GM21390 (cell line): ENCODE measurements around the gene PIK3R6.
"Not testable (repeated sequence)": the region's sequence is repeated elsewhere in the genome, so short reads cannot be mapped to it uniquely, and the experiment has no call there.

Experiments
- ATAC-seq: cut with Tn5 transposase; IDR thresholded peaks from one replicate; pipeline ENCODE4 v1.9.1; 2021; ENCODE audit not compliant: unreplicated experiment

Gene PIK3R6

DNA sequence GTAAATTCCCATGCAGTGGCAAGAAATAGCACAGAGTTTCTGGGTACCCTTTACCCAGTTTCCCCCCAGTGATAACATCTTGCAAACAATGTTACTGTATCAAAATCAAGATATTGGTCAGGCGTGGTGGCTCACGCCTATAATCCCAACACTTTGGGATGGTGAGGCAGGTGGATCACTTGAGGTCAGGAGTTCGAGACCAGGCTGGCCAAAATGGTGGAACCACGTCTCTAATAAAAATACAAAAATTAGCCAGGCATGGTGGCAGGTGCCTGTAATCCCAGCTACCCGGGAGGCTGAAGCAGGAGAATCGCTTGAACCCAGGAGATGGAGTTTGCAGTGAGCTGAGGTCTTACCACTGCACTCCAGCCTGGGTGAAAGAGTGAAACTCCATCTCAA is 11.3 kb downstream of the PIK3R6 start:
- not testable (repeated sequence) for ATAC-seq

DNA sequence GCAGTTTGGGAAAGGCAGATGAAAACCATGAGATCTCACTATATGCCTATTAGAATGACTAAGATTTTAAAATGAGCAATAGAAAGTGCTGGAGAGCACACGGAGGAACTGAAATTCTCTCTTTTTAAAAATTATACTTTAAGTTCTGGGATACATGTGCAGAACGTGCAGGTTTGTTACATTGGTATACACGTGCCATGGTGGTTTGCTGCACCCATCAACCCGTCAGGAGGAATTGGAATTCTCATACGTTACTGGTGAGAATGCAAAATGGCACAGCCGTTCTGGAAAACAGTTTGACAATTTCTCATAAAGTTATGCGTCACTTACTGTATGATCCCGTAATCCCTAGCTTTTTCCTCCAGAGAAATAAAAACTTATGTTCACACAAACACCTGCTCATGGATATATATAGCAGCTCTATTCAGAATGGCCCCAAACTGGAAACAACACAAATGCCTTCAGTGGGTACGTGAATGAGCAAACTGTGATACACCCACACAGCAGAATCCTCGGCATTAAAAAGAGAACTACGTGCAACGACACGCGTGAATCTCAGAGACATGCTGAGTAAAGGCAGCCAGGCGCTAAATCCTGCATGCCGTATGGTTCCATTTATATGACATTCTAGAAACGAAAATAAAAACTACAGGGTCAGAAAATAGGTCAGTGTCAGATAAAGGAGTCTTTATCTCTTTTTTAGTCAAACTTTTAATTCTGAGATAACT is 11.8 kb downstream of the PIK3R6 start:
- peak; percentile 45 for ATAC-seq

DNA sequence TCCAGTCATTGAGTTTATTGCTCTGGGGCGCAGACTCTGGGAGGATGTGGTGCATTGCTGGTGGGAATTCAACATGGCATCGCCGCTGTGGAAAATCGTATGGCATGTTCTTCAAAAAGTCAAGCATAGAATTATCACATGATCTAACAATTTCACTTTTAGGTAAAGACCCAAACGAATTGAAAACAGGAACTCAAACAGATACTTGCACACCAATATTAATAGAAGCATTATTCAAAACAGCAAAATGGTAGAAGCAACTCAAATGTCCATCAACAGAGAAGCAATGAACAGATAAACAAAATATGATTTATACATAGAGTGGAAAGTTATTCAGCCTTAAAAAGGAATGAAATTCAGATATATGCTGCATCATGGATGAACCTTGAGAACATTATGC is 15.9 kb downstream of the PIK3R6 start:
- no peak for ATAC-seq

DNA sequence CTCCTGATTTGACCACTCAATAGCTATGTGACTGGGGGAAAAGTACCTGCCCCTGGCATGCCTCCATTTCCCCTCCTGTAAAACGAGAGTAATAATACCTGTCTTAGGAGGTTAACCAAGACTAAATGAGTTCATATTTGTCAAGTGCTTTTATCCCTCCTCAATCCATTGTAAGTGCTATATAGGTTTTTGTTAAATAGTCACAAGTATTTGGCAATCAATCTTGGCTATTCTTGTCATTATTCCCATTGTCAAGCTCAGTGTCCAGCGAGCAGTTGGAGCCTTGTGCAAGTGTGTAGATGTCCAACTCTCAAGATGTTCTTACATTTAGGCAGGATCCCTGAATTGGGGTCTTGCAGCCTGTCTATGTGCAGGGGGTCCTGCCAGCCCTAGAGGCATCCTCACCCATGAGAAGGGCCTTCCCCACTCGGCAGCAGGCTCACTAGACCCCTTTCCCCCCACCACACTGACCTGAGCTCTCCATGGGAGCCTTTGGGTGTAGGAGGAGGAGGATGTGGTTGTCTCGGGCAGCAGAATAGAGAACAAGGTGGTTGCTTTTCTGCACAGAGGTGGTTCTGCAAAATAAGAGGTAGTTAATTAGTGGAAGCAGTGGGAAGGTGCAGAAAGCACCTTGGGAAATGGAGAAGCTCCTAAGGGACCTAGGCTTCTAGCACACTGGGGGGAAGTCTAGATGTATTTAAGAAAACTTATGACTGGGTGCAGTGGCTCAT is 18.0 kb downstream of the PIK3R6 start:
- no peak for ATAC-seq

DNA sequence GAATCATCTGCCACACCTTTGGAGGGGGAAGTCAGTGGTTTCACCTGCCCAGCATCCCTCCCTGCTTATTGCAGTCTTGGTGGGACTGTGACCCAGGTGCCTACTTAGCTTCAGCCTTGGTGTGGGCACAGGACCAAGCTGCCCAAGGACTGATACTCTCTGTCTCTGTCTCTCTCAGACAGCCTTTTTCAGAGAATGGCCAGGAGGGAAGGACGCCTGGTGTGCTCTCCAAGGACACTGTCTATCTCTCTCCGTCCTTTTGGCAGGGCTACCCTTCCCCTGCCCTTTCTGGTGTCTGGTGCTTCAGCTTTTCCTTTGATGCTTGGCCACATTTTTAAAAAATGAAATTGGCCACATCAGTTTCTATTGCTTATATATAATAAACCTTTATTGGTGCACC is 19.6 kb downstream of the PIK3R6 start:
- ATAC-seq, result no peak

DNA sequence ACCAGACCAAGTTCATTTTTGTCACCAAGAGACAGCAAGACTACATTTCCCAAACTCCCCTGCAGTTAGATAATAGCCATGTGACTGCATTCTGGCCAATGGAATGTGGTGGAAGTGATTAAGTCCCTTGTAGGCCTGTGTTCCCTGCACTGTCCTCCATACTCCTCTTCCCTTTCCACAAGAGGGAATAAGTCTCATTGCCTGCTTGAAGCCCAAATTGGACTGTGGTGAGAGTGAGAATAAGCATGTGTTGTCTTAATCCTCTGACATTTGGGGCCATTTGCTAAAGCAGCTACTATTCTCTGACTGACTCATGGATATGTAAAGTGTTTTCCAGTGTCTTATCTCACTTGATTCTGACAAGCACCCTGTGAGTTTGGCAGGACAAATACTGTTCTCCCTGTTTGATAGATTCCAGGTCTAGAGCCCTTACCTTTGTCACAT is 20.7 kb downstream of the PIK3R6 start:
- ATAC-seq, result no peak

DNA sequence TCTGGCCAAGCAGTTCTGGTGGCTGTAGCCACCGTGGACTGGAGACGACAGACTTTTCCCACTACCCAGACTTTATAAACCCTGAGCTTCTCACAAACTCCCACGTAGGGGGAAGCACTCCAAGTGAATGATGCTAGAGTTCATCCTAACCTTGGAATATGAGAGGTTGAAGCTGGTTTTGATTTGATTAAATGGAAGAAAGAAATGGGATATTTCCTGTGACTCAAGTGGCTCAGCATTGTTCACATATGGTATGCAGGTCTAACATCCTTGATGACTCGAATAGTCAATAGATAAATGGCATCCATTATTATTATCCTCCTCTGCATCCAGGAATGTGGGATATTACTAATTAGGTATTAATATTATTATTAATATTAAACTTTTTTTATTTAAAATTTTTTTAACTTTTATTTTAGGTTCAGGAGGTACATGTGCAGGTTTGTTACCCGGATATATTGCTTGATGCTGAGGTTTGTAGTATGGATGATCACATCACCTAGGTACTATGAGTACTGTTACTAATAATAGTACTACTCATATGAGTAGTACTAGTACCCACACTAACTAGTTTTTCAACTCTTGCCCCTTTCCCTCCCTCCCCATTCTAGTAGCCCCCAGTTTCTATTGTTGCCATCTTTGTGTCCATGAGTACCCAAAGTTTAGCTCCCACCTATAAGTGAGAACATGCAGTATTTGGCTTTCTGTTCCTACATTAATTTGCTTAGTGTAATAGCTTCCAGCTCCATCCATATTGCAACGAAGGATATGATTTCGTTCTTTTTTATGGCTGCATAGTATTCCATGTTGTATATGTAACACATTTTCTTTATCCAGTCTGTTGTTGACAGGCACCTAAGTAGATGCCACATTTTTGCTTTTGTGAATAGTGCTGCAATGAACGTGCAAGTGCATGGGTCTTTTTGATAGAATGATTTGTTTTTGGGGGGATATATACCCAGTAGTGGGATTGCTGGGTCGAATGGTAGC is 22.9 kb downstream of the PIK3R6 start:
- no peak for ATAC-seq

DNA sequence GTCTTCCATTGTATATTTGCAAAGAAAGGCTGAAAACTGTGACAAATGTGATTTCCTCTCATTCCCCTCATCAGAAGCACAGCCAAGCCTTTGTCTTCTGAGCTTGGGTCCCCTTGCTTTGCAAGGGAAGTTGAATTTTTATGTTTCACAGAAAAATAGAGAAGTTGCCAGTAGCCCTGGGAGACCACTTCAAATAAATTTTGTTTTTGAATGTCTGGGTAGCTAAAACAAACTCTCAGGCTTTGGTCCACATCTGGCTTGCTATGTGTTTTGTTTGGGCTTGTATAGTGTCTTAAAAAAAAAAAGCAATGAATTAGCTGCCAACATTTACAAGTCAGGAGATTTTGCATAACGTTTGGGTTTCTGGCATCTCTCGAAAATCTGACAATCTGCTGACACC is 24.1 kb downstream of the PIK3R6 start:
- no peak for ATAC-seq

DNA sequence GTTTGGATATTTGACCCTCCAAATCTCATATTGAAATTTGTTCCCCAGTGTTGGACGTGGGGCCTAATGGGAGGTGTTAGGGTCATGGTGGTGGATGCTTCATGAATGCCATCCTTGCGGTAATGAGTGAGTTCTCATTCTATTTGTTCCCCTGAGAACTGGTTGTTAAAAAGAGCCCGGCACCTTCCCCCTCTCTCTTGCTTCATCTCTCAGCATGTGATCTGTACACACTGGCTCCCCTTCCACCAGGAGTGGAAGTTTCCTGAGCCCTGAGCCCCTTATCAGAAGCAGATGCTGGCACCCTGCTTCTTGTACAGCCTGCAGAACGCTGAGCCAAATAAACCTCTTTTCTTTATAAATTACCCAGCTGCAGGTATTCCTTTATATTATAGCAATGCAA is 25.6 kb downstream of the PIK3R6 start:
- no peak for ATAC-seq

DNA sequence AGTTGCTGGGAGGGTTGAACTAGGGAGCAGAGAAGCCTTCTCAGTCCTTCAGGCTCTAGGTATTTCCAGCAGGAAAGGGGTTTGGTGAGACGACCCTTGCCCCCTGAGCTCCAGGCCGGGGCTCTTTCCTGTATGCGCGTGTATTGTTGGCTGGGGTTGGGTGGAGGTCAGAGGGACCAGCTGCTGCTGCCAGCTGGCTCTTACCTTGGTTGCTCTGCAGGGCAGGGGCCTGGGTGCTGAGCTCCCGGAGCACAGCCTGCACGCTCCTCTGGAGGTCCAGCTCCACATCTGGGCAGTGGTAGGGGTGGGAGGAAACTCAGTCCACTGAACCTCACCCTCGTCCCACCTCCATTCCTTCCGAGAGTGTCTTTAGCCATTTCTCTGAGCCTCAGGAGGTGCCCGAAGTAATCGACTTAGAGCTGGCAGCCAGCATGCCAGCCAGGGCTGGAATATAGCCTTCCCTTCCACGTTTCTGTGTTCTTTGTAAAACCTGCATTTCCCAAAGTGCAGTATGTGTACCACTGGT is 28.0 kb downstream of the PIK3R6 start:
- no peak for ATAC-seq

DNA sequence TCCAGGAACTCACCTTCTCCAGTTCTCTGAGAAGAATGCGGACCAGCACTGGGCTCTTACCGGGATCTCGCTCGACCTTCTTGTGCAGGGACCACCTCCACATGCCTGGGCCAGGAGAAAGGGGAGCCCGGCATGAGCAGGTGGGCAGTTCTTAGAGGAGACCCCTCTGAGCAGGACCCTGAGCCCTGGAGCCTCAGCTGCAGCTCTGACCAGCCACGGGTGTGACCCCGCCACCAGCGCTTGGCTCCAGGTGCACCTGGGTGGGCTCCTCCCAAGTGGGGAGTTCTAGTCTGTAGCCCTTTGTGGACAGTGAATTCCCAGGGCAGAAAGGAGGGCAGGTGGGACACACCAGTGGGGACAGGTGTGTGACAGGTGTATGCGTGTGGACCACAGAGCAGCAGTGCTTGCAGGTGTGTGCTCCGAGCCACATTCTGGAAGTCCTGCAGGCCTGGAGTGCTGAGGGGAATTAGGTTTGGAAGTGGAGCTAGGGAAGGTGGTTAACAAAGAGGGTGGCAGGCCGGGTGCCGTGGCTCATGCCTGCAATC is 28.9 kb downstream of the PIK3R6 start:
- no peak for ATAC-seq

DNA sequence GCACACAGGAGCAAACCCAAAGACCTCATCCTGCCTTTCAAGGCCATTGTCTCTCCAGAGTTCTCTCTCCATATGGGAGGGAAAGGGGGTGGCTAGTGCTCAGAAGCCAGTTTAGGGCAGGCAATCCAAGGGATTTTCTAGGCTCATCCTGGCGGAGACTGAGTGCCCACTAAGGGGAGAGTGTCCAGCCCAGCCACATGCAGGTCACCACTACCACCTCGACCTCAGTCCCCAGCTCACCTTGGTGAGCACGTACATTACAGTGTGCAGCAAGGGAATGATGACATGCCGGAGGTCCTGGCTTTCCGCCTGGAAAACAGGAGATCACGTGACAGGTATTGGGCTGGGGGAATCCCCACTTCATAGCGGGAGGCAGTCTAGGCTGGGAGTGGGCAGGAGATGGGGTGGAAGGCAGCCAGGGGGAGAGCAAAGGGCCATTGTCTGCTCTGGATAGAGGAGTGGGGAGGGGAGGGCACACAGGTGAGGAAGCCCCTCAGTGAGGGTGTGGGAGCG is 29.9 kb downstream of the PIK3R6 start:
- no peak for ATAC-seq

DNA sequence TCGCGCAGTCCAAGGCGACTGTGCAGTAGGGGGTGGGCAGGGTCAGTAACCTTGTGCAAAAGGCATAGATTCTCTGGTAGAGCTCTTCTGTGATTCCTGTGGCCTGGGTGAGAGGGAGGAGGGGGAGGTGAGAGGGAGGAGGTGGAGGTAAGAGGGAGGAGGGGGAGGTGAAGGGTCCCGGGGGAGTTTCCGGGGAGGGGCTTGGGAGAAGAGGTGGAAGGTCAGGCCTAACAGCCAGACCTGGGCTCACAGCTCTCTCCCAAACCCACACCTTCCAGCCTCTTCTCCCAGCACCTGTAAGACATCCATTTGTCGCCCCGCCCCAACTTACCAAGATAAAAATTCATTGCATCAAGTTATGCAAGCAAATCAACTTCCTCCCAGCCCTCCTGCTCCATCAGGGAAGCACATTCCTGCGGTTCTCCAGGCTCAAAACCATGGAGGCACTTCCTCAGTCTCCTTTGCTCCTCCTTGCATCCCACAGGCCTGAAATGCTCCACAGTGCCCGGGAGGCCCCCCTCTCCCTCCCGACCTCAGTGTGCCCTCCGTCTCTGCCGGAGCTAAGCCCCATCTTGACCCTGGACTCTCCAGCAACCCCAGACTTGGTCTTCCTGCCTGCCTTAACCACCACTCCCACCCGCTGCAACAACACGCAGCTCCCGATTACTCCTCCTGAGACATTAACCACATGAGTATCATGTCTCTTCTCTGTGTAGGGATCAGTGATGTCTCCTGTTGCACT is 30.5 kb downstream of the PIK3R6 start:
- no peak for ATAC-seq

DNA sequence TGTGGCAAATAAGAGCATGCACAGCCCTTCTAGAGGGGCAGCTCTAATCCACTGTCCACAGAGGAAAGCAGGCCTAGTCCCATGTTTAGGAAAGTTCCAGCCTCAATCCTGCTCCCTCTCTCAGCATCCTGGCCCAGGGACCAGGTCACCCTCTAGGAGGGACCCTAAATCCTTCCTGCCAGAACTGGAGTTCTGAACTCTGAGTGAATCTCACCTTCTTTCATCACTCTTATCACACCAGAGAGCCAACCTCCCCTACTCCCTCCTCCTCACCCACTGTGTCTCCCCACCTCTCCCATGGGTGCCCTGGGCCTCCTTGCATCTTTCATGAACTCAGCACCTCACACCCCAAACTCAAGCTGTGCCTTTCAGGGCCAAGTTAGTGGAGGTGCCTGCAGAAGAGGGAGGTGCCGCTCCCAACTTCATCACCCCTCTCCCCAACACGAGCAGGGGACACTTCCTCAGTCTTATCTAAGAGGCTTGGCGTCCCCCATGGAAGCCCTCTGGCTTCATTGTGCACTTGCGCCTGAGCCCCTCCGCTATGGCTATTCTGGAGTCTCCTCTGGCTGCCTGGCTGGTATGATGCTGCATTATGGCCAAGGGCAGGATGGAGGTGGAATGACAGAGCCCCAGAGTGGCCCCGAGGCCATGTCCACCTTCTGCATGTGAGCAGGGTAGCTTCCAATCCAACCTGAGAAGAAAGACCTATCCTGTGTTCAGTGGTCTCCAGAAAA is 31.7 kb downstream of the PIK3R6 start:
- ATAC-seq, result no peak

DNA sequence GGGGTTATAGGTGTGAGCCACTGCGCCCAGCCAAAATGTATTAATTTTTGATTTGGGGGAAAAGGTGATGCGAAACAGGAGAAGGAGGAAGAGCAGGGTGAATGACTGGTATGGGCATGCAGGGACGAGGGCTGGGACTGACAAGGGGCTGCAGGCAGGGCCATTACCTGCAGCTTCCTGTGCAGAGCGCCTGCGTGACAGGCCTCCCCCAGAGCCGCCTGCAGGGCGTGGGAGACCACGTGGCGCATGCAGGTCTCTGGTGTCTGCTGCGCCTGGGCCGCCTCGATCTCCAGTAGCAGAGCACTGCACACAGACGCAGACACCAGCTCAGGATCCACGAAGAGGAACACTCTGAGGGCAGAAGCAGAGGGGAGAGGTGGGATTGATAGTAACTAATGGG is 32.4 kb downstream of the PIK3R6 start:
- ATAC-seq, result no peak

DNA sequence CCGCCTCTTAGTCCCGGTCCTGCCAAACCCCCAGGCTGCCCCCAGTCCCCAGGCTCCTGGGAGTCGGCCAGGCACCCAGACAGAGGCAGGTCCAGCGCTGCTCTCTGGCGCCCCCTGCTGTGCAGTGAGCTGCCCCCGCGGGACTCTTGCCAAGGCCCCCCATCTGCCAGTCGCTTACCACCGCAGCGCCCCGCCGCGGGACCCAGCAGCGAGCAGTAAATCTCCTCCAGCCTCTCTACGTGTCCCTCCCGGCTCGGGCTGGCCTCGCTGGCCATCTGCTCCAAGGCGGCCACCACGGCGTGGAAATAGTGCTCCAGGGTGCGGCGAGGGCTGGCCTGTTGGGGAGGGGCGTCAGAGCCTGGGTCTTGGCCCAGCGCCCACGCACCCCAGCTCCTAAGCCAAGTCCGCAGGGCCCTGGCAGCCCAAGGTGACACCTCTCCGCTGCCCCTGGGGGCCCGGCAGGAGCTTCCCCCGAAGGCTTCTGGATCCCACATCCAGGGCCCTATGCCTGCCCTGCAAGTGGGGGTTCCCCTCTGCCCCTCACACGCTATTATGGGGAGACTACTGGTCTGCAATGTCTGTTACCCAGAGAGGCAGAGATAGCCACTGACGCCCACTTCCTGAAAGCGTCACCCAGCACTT is 34.6 kb downstream of the PIK3R6 start:
- no peak for ATAC-seq

DNA sequence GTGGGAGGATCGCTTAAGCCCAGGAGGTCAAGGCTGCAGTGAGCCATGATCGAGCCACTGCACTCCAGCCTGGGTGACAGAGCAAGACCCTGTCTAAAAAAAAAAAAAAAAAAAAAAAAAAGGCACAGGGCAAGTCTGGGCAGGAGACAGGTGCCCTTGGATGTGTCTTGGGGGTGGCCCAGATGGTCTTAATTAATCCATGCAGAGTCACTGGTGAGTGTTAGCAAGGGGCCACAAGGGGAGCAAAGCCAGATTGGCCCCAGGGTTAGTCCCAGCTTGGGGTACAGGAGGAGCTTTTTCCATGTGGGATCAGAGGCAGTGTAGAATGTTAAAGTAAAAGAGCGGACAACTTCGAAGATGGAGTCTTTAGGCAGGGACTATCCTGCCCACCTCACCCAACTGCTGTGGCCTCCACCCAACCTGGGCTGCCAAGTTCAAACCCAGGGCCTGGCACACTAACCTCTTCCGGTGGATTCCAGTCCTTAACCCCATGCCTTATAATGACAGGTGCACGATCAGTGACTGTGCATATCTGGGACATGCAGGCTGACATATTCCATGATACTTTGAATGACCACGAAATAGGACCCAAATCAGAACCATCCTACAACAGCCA is 36.1 kb downstream of the PIK3R6 start:
- ATAC-seq, result no peak

DNA sequence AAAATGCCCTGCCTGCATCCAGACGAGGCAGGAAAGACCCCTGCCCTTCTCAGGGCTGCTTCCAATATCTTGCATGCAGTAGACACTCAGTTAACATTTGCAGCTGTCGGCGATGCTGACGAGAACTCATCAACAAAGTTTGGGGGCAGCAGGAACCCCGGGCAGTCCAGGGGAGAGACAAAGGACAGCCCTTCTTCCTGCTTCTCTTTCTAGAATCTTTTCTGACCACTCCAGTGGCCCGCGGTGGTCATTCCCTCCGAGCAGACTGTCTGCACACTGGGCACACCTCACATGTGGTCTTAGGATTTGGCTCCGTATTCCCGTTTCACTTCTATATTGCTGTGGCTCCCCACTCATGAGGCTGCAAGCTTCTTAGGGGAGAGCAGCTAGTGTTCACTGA is 37.3 kb downstream of the PIK3R6 start:
- no peak for ATAC-seq
